GM18517 (cell line): ENCODE results near the gene MTG2.

Source experiments
- ATAC-seq: cut with Tn5 transposase; IDR thresholded peaks from one replicate; pipeline ENCODE4 v1.9.1; 2021; ENCODE audit warnings: mild to moderate bottlenecking, moderate library complexity; ENCODE audit not compliant: unreplicated experiment

MTG2 gene

DNA sequence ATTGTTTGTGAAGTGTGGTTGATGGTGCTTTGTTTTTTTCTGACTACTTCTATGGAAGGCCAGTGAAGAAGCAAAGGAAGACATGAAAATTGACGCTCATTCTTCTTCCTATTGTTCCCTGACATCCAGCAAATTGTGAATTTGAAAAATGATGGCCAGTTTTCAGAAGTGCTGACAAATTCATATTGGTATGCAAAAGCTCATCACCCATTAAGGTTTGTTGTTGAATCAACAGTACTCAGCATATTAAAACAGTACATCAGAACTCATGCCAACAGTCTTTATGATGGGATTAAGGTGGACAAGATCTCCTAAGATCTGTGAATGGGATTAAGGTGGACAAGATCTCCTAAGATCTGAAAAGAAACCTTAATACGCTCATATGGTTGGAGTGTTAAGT is 1.0 kb upstream of the MTG2 start:
- ATAC-seq: no peak

- ATAC-seq: peak; percentile 5
Measured at GRCh38 chr20:62183426-62184142, 756 bp downstream of the MTG2 start.

DNA sequence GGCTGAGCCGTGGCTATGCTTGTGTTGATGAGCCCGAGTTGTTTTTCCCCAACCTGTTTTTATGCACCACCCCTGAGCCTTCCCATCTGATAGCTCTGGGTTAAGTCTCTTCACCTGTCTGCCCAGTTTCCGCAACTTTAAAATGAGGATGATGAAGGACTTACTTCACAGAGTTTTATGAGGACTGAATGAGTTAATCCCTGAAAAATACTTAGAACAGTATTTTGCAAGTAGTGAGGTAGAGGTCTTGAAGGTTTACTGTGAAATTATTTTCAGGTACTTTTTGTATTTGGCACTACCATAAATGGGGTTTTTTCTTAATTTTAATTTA is 3.2 kb downstream of the MTG2 start:
- ATAC-seq: no peak

GRCh38 chr20:62186887-62187866 is 4.3 kb downstream of the MTG2 start:
- ATAC-seq: no peak

DNA sequence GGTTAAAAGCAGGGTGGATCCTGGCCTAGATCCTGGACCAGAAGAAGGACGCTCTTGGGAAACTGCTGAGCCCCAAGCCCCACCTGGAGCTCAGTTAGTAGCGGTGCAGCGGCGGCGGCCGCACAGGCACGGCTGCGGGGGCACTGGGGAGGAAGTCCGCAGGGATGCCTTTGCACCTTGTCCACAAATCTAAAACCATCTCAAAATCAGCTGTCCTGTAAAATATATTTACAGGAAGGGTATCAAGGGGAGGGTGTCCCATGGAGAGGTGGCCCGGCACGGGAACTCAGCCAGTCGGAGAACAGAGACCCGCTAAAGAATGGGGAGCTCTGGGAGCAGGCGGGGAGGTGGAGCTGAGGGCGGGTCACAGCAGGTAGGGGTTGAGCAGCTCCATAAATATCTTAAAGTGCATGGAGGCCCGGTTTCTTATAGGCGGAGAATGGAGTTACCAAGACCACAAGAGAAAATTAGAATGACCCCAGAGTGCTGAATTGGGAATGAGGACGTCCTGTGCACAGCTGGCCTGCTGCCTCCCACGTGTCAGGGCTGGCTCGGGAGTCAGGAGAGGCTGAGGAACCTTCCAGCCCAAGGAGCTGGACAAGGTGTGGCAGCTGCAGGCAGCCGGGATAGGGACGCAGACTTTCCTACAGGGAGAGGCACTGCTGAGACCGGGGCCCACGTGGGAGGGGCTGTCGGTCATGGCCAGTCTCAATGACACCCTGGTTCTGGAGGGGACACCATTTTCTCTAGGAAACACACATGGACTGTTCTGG is 8.0 kb downstream of the MTG2 start:
- no peak for ATAC-seq

DNA sequence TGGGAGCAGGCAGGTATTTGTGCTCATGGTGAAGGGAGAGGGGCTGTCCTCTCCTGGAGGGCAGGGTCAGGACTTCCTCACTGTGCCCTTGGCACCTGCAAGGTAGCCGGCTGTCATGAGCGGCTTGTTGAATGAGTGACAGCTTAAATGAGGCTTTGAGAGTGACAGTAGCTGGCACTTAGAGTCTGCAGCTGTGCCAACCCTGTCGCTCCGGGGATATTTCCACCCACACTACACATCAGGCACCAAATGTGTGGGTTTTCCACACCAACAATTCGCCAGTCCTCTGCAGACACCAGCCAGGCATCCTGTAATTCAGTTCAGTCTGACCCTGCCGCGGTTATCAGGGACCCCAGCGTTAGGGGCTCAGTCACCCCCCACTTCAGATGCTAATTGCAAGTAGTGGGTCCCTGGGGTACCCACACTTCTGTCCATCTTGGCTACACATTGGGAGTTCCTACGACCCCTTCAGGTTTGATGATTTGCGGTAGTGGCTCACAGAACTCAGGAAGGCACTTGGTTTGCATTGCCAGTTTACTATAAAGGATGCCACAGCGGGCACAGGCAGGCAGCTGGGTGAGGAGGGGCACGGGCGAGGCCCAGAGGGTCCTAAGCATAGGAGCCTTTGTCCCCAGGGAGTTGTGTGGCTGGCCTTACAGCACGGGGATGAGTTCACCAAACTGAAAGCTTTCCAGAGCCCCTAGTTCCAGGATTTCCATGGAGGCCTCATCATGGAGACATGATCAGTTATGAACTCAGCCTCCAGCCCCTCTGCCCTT is 9.1 kb downstream of the MTG2 start:
- no peak for ATAC-seq

DNA sequence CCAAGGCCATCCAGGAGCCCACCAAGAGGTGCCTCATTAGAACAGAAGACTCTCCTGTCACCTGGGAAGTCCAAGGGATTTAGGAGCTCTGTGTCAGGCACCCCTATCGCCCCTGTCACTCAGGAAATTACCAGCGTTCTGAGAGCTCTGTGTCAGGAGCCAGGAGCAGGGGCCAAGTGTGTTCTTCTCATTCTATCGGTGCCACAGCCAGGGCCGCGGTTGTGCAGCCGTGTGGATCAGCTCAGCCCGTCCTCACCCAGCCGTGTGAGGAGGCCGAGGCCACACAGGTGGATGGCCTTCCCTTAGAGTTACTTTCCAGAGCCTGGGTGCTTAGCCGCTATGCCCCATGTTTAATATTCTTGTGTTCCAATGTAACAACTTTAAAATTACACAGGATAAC is 9.8 kb downstream of the MTG2 start:
- no peak for ATAC-seq

GRCh38 chr20:62193079-62194025 is 10.5 kb downstream of the MTG2 start:
- ATAC-seq: no peak

GRCh38 chr20:62195075-62195405 is 12.2 kb downstream of the MTG2 start:
- no peak for ATAC-seq

GRCh38 chr20:62195736-62196135 is 12.9 kb downstream of the MTG2 start:
- no peak for ATAC-seq

- ATAC-seq: no peak
Measured at GRCh38 chr20:62196286-62196685, 13.5 kb downstream of the MTG2 start.

DNA sequence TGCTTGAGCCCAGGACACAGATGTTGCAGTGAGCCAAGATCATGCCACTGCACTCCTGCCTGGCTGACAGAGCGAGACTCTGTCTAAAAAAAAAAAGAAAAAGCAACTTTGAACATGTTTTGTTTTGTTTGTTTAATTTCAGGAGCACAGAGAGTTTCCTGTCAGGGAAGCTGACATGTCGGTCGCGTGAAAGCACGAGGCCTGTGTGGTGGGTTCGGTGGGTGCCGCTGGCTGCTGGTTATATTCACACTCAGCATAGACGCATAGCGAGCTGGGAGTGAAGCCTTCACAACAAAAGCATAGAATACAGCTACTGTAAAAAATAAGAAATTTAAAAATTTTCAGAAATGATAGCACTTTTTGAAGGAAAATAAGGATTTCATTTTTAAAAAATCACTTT is 14.5 kb downstream of the MTG2 start:
- ATAC-seq: no peak

GRCh38 chr20:62197801-62198200 is 15.0 kb downstream of the MTG2 start:
- ATAC-seq: no peak

- no peak for ATAC-seq
Measured at GRCh38 chr20:62198496-62198895, 15.7 kb downstream of the MTG2 start.

DNA sequence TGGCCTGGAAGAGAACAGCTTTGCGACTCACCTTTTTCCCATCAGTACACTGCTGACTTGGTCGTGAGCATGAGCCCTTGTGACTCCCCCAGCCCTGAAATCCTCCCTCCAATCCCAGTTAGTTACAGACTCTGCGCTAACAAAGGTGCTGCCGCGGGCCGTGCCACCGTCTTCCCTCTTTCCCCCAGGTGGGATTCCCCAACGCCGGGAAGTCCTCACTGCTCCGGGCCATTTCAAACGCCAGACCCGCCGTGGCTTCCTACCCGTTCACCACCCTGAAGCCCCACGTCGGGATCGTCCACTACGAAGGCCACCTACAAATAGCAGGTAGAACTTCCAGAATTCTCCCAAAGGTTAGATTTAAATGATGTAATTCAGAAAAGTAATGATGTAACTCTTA is 16.1 kb downstream of the MTG2 start:
- no peak for ATAC-seq

- ATAC-seq: no peak
Measured at GRCh38 chr20:62200491-62201172, 17.8 kb downstream of the MTG2 start.

DNA sequence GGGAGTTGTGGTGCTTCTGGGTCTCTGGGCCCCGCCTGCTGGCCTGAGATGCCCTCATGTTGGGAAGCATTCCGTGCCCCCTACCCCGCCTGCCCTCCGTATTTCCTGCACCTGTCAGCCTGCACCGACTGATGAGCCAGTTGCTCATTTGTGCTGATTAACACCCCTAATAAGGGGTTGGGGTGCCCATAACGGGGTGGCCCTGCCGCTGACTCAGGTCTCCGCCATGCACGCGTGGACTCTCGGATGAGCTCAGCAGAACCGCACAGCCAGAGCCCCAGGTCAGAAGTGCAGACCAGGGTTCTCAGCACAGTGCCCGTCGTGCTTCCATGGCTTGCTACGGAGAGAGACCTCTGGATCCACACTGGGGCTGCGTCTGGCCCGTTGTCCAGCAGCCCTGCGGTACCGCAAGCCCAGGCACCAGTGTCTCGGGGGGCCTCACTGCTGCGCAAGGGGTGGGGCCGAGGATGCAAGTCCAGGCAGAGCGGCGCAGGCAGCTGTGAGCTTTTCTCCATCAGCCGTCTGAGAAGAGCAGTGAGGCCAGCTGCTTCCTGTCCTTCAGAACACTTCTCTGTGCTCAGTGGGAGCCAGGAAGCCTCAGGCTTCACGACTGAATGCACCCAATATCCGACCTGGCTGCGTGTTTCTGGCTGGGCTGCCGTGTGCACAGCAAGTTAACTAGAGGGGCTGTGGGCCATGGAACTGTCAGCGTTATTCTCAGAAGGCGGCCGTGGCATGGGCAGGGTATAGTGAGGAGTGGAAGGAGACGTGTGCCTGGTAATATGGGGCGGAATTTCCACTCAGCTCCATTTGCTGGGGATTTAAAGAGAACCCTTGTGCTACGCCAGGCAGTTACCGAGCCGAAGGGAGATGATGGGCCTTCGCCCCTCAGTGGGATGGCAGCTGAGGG is 18.6 kb downstream of the MTG2 start:
- ATAC-seq: no peak

GRCh38 chr20:62202083-62202395 is 19.2 kb downstream of the MTG2 start:
- no peak for ATAC-seq
